ENCODE data around the gene F11.
"Not testable (repeated sequence)": the region's sequence is repeated elsewhere in the genome, so short reads cannot be mapped to it uniquely, and the experiment has no call there.

The F11 gene

DNA sequence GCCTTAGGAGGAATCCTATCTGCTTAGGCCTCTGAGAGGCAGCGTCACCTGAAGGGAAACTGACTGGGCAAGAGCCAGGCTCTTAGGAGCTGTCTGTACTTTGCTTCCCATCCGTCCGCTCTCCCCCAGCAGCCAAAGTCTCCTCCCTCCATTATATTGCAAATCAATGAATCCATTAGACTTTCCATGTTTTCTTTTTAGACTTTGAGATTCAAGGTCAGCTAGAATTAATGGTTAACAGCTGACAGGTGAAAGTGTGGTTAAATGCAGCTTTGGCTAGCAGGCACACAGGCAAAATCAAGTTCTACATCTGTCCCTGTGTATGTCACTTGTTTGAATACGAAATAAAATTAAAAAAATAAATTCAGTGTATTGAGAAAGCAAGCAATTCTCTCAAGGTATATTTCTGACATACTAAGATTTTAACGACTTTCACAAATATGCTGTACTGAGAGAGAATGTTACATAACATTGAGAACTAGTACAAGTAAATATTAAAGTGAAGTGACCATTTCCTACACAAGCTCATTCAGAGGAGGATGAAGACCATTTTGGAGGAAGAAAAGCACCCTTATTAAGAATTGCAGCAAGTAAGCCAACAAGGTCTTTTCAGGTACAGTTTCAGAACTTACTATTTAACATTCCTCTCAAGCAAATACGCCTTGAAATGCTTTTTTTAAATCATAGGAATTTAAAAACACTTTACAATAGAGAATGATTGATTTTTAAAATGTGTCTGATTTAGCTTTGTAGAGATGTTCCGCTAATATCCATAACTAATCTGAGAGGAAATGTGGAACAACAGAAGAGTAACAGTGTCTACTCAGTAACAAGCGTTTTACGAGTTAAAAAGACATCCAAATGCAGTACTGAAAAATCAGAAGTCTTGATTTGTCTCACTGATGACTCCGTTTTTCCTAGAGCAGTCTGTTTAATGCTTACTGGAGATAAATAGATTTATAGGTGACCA is at the start of gene F11:
Gene F11 (plus strand): TSS at position 507 of the 970 bp plus-strand sequence. CDS start 948 bp downstream, outside the sequence.
- no peak for DNase-seq (ENCODE audit: low spot score)

DNA sequence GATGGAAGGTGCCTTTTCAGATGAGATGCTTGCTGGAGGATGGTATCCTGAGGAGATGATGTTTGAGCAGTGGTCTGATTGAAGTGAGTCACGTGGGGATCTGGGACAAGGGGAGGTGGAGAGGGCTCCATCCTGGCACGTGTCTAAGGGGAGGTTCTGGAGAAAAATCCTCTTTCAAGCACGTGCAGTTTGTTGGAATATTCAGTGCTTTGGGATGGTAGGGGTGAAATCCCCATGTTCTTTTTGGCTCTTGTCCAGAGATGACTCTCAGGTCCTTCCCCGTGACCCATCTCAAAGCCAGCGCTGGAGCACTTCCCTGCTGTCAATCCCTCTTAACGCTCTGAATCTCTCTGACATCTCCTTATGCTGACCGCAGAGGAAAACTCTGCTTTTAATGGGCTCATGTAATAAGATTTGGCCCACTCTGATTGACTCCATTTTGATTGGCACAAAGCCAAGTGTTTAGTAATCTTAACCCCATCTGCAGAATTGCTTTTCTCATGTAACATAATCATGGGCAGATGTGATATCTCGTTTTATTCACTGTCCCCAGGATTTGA is 49.4 kb upstream of the F11 start:
- DNase-seq (ENCODE audit: low spot score): no peak

DNA sequence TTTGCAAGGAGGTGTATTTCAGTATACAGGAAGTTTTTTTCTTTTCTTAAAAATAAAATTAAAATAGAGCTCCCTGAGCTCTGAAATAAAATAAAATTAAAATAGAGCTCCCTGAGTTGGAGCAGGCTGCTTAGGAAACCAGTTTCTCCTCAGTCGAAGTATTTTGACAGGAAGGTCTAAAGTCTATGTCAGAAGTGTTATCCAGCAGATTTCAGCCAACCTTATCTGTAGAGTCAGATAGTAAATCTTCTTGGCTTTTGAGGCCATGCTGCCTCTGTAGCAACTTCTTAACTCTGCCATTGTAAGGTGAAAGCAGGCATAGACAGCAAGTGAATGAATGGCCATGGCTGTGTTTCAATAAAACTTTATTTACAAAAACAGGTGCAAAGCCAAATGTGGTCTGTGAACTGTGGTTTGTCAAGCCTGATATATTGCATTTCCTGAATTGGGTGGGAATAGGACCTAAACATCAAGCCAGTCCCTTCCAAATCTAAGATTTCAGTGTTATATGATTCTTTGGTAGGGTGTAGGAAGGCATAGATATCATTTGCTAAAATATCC is 48.2 kb upstream of the F11 start:
- no peak for DNase-seq (ENCODE audit: low spot score)

DNA sequence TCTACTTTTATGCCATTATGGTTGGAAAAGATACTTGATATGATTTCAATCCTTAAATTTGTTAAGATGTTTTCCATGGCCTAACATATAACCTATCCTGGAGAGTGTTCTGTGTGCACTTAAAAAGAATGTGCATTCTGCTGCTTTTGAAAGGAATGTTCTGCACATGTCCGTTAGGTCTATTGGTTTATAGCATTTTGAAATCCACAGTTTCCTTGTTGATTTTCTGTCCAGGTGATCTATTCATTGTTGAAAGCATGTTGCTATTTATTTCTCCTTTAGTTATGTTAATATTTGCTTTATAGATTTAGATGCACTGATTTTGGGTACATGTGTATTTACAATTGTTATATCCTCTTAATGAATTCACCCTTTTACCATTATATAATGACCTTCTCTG is 44.4 kb upstream of the F11 start:
- DNase-seq (ENCODE audit: low spot score): no peak

DNA sequence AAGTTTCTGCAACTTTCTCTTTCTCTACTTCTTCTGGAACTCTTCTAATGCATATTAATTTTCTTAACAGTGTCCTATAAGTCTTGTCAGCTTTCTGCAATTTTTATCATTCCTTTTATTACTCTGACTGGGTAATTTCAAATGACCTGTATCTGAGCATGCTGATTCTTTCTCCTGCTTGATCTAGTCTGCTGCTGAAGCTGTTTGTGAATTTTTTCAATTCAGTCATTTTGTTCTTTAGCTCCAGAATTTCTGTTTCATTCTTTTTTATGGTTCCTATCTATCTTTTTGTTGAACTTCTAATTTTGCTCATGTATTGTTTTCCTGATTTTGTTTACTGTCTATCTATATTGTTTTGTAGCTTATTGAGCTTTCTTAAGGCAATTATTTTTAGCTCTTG is 40.1 kb upstream of the F11 start:
- DNase-seq (ENCODE audit: low spot score): no peak

DNA sequence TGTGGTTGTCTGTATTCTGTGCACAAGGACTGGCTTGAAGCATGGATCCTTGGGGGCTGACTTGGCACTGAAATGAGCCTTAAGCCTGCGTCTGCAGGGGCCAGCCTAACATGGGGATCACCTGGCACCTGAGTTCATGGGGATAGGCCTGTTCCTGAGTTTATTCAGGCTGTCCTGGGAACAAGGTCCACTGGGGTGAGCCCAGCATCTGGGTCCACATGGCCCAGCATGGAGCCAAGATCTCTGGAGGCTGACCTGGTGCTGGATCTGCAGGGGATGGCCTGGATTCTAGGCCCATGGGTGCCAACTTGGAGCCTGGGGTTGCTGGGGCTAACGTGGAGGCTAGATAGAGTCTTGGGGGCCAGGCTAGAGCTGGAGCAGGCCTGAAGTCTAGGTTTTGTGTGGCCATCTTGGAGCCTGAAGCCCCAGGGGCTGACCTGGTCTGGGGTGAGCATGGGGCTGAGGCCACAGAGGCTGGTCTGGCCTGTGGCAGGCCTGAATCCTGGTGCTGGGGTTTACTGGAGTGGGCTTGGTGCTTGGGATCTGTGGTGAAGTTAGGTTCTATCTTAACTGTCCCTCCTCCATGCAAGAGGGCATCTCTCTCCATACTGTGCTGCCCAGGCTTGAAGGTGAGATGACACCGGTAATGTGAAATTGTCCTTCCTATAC is 39.3 kb upstream of the F11 start:
- no peak for DNase-seq (ENCODE audit: low spot score)

DNA sequence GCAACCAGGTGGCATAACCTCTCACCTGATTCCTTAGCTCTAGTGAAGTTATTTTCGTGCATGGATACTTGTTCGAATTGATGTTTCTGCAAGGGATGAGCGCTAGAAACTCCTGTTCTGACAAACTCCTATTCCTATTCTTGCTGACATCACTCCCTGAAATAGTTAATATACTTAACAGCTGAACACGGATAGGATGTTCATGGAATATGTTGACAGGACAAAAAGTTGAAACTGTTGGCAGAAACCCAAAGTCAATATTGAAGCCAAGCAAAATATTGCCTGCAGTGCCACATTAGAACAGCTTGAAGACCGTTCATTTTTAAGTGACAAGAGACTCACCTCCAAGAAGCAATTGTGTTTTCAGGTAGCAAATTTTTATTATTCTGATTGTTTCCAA is 38.8 kb upstream of the F11 start, which contains the start of gene KLKB1:
Gene KLKB1 (plus strand): TSS at position 287 of the 400 bp plus-strand sequence. CDS start 689 bp downstream, outside the sequence.
- DNase-seq (ENCODE audit: low spot score): no peak

DNA sequence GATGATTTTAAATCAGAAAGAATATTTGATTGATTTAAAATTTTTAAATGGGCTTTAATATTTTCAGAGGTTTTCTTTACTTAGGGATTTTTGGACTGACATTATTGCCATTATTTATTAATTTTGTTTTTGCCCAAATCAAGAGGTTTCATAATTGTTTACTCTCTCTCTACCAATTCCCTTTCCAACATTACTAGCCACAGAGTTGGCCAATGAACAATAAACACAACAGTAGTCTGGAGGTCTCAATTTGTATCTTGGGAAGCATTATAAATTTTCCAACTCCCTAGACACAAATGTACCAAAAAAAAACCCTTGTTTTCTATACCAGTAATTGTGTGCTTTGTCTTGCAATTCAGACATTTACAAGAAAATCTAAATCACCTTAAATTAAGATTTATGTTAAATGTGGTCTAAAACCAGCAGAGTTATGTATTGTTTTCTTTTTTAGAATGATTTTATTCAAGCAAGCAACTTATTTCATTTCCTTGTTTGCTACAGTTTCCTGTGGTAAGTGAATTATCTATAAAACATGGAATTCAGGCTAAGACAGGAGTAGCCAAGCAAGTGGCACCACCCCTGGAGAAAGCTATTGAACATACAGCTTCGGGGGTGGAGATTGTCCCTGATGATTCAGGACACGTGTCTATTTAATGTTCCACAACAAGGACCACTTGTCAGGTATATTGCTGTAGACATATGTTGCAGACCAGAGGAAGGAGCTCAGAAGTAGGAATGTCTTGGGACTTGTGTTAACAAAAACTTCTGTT is 38.1 kb upstream of the F11 start:
- DNase-seq (ENCODE audit: low spot score): no peak

DNA sequence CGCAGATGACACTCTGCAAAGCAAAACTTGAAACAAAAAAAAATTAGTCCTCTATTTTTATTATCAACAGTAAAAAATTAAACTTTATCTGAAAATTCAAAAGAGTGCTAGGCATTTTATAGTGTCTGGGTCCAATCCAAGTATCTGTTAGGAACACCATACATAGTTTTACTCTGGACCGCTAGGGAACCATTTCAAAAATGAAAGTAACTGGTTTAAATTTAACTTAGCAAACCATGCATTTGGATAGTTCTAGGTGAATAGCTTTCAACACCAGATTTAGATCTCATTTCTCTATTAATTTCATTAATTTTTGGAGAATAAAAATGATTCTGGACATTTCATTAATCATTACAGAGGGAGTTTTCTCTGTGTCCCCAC is 37.5 kb upstream of the F11 start:
- DNase-seq (ENCODE audit: low spot score): no peak

DNA sequence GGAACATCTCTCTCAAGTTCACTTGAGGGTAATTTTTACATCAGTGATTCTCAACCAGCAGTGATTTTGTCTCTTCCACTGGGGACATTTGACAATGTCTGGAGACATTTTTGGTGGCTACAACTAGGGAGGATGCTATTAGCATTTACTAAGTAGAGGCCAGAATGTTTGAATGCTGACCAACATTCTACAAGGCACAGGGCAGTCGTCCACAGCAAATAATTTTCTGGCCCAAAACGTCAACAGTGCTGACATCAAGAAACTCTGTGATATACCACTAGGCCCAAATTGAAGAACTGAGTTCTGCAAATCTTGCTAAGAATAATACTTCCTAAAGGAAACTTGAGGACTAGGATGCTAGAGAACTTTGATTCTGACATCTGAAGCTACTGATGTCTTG is 31.6 kb upstream of the F11 start:
- no peak for DNase-seq (ENCODE audit: low spot score)

DNA sequence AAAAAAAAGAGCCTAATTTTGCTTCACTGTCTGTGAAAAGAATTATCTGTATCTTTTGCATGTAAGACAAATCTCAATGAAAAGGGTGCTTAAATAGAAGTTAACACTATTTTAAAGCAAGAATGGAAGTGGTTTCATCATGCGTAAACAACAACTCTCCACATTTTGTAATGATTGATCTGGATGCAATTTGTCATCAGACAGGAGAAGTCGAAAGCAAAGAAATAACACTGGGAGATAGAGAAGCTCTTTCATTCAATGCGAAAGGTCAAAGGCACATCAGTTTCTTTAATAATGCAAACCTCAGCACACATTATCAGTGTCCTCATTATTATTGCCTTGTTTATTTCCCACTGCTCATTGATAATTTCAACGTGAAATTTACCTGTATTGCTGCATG is 29.9 kb upstream of the F11 start:
- DNase-seq (ENCODE audit: low spot score): no peak

DNA sequence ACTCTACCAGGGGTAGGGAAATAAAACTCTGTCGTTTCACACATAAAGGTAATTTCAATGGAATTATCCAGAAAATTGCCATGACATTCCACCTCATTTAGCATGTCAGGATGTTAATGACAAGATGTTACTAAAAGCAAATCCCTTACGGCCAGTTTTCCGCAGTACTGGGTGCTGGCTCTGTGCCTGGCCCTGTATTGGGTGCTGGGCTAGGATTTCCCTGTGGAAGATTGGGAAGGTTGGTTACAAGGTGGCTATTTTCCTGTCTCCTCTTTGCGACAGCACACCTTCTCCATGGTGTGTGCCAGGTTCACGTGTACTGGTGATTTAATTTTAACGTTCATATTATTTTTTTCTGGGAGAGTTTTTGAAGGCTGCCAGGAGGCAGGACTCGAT is 25.5 kb upstream of the F11 start:
- no peak for DNase-seq (ENCODE audit: low spot score)

DNA sequence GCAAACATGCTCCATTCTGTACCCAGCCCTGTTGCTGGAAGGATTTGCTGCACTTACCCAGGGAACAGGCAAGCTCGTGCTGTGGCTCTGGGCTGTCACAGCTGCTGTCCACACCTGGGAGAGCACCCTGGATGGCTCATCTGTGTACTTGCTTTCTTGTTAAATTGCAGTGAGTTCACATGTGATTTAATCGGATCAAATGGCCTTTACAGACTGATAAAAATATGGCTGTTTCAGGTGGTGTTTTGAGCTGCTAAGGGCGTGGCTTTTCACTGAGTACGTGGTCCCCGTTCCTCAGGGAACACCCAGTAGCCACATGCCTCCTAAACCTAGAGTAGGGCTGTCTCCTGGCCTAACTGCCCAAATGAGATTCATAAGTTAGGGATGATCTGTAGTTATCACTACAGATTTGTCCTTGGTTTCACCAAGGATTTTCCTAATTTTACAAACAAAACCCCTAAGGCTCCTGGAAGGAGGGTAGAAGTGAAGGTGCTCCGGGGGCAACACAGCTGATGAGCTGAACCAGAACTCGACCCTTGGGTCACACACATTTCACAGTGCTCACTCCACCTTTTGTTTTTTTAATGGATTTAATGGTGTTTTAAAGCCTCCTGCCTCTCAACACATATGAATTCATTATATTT is 25.0 kb upstream of the F11 start:
- no peak for DNase-seq (ENCODE audit: low spot score)

DNA sequence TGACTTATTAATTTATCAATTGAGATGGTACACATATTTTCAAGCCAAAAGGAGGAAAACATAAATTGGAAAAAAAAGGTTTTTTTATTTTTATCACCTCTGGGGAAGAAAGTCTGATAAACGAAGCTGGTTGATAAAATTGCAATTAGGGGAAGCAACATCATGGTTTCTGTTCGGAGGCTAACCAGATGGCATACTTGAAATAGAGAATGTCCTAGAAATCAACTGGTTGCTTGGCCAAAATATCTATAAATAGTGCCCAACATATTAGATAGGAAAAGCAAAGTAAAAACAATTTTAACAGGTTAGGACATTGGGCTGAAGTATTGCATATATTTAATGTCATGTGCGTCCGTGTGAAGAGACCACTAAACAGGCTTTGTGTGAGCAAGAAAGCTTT is 24.4 kb upstream of the F11 start:
- DNase-seq (ENCODE audit: low spot score): no peak

DNA sequence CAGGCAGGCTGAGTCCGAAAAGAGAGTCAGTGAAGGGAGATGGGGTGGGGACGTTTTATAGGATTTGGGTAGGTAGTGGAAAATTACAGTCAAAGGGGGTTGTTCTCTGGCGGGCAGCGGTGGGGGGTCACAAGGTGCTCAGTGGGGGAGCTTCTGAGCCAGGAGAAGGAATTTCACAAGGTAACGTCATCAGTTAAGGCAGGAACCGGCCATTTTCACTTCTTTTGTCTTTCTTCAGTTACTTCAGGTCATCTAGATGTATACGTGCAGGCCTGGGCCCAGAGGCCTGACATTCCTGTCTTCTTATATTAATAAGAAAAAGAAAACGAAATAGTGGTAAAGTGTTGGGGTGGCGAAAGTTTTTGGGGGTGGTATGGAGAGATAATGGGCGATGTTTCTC is 24.0 kb upstream of the F11 start:
- DNase-seq (ENCODE audit: low spot score): not testable (repeated sequence)

DNA sequence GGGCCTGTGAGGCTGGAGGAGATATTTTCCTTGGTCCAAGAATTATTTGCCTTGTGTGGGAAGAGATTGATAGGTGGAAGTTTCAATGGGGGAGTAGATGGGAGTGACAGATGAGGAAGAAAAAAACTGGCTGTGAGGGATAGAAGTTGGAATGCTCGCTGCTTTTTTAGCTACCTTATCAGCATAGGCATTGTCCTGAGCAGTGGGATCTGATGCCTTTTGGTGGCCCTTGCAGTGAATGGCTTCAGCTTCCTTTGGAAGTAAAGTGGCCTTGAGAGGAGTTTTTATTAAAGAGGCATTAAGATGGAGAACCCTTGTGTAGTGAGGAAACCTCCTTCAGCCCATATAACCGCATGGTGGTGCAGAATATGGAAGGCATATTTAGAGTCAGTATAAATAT is 22.7 kb upstream of the F11 start:
- no peak for DNase-seq (ENCODE audit: low spot score)

DNA sequence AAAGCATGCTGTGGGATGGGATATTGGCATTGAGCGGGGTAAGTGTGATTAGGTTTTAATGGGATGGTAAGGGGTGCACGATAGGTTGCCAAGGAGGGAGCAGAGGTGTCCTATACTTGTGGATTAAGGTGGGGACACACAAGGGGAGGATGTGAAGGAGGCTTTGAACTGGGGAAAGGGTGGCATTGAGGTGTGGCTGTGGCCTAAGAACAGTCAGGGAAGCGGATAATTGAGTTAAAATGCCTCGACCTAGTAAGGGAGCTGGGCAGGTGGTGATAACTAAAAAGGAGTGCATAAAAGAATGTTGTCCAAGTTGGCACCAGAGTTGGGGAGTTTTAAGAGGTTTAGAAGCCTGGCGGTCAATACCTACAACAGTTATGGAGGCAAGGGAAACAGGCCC is 21.2 kb upstream of the F11 start:
- no peak for DNase-seq (ENCODE audit: low spot score)

DNA sequence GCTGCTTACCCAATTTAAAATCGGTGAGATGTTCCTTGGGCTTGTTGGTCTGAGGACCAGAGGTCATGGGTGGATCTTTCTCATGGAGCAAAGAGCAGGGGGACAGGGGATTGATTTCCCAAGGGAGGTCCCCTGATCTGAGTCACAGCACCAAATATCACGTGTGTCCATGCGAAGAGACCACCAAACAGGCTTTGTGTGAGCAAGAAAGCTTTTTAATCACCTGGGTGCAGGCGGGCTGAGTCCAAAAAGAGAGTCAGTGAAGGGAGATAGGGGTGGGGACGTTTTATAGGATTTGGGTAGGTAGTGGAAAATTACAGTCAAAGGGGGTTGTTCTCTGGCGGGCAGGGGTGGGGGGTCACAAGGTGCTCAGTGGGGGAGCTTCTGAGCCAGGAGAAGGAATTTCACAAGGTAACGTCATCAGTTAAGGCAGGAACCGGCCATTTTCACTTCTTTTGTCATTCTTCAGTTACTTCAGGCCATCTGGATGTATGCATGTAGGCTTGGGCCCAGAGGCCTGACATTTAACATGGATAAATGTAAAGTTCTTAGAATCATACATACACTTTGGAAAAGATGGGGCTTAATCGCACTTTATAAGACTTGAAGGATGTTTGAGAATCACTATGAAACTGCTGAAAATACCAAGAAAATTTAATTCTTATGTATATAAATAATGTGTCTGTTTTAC is 18.8 kb upstream of the F11 start:
- DNase-seq (ENCODE audit: low spot score): not testable (repeated sequence)

DNA sequence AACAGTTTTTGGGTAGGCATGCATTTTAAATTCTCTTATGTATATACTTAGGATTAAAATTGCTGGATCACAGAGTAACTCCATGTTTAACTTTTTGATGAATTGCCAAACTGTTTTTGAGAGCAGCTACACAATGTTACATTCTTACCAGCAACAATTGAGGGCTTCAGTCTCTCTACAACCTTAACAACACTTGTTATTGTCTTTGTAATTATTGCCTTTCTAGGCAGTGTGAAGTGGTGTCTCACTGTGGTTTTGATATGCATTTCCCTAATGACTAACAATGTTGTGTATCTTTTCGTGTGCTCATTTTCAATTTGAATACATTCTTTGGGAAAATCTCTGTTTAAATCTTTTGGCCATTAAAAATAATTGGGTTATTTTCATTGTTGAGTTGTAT is 17.3 kb upstream of the F11 start:
- no peak for DNase-seq (ENCODE audit: low spot score)
